MM.1S (cell line): Measurements from ENCODE around the gene TCTA.

Source experiments
- DNase-seq: peaks from one replicate; pipeline ENCODE4 v3.0.0-alpha.2; 2015
- H2AFZ ChIP-seq: fragments of 300-600 bp; sonication (generic); 2 replicates; pipeline ENCODE4 v1.6.0; 2016; ENCODE audit warnings: antibody characterized with exemption, low read length
- H3F3A ChIP-seq: fragments of 300-600 bp; sonication (generic); 2 replicates; pipeline ENCODE4 v1.6.1; 2016; ENCODE audit warnings: mild to moderate bottlenecking, antibody characterized with exemption, low read length, moderate library complexity, mixed read lengths; ENCODE audit not compliant: insufficient read depth
- H3K27ac ChIP-seq: fragments of 300-600 bp; sonication (generic); 2 replicates; pipeline ENCODE4 v1.5.1; 2016; ENCODE audit warnings: mild to moderate bottlenecking, low read length
- H3K27me3 ChIP-seq: fragments of 300-600 bp; sonication (generic); replicated peaks from 2 replicates; pipeline ENCODE4 v1.6.0; 2016; ENCODE audit warnings: low read length; ENCODE audit not compliant: insufficient read depth
- H3K36me3 ChIP-seq: fragments of 300-600 bp; sonication (generic); replicated peaks from 2 replicates; pipeline ENCODE4 v1.6.1; 2016; ENCODE audit warnings: mild to moderate bottlenecking, low read length, mixed read lengths; ENCODE audit not compliant: insufficient read depth
- H3K4me1 ChIP-seq: fragments of 300-600 bp; sonication (generic); 2 replicates; pipeline ENCODE4 v1.6.1; 2016; ENCODE audit warnings: low read length, mixed read lengths
- H3K4me2 ChIP-seq: fragments of 300-600 bp; sonication (generic); 2 replicates; pipeline ENCODE4 v1.6.0; 2016; ENCODE audit warnings: low read depth, low read length
- H3K4me3 ChIP-seq: fragments of 300-600 bp; sonication (generic); 2 replicates; pipeline ENCODE4 v1.5.1; 2016; ENCODE audit warnings: low read length, mixed read lengths
- H3K79me2 ChIP-seq: fragments of 300-600 bp; sonication (generic); 2 replicates; pipeline ENCODE4 v1.6.1; 2016; ENCODE audit warnings: mixed run types, low read length, mixed read lengths
- H3K9ac ChIP-seq: fragments of 300-600 bp; sonication (generic); 2 replicates; pipeline ENCODE4 v1.6.1; 2016; ENCODE audit warnings: low read length, mixed read lengths
- H3K9me2 ChIP-seq: fragments of 300-600 bp; sonication (generic); replicated peaks from 2 replicates; pipeline ENCODE4 v1.6.1; 2016; ENCODE audit warnings: mild to moderate bottlenecking, low read length, mixed read lengths; ENCODE audit not compliant: insufficient read depth
- H3K9me3 ChIP-seq: fragments of 300-600 bp; sonication (generic); replicated peaks from 2 replicates; pipeline ENCODE4 v1.6.1; 2016; ENCODE audit warnings: mild to moderate bottlenecking, low read length, mixed read lengths; ENCODE audit not compliant: insufficient read depth
- H4K20me1 ChIP-seq: fragments of 300-600 bp; sonication (generic); 2 replicates; pipeline ENCODE4 v1.6.1; 2016; ENCODE audit warnings: mild to moderate bottlenecking, low read length, moderate library complexity, mixed read lengths; ENCODE audit not compliant: insufficient read depth
- CTCF ChIP-seq: fragments of 300-600 bp; sonication (generic); IDR thresholded peaks from 2 replicates; pipeline ENCODE4 v1.5.1; 2016; ENCODE audit warnings: antibody characterized with exemption, low read length, mixed read lengths
- EZH2 ChIP-seq: fragments of 300-600 bp; sonication (generic); optimal IDR thresholded peaks from 2 replicates; pipeline ENCODE3; 2017; ENCODE audit warnings: low read depth, mild to moderate bottlenecking, antibody characterized with exemption, low read length, mixed read lengths
- EZH2phosphoT487 ChIP-seq: fragments of 300-600 bp; sonication (generic); IDR thresholded peaks from 2 replicates; pipeline ENCODE4 v1.6.1; 2018; ENCODE audit warnings: antibody characterized with exemption, low read length

The TCTA gene

GRCh38 chr3:49453621-49454020 lies 41.4 kb downstream of the TCTA start:
- Histone ChIP-seq H3K4me1 (0 out of 2 replicates have a peak, but pooled peaks cover 3% of the 10 kb centered on the region), H3K27ac (no peak overlapping the region), H3F3A (no peaks in the 10 kb centered on the region), H3K9me2 (no peaks in the 10 kb centered on the region), H3K4me3 (no peak overlapping the region), H3K36me3 (no peaks in the 10 kb centered on the region), H3K27me3 (no peaks in the 10 kb centered on the region), H3K9ac (no peak overlapping the region), H2AFZ (no peak overlapping the region), H4K20me1 (no peaks in the 10 kb centered on the region), H3K9me3 (no peaks in the 10 kb centered on the region), H3K4me2 (no peak overlapping the region), H3K79me2 (no peaks in the 10 kb centered on the region)
- DNase-seq = no peak
- TF ChIP-seq CTCF (no peak), EZH2phosphoT487 (no peak), EZH2 (no peak)

DNA sequence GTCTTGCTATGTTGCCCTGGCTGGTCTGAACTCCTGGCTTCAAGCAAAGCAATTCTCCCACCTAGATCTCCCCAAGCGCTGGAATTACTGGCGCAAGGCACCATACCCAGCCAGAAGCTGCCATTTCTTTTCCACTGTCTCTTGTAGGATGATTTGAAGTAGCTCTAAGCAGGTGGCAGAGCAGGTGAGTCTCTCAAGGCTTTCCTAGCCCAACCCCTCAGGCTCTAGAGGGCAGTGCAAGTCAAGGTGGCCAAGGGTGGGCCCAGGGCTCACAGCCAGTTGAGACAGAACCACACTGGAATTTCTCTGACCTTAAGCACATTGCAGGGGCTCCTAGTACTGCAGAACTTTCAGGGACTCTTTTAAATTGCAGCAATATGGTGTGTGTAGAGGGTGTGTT lies 42.2 kb downstream of the TCTA start:
- TF ChIP-seq CTCF = peak; percentile 18; the same call in 1 of the 2 replicates
- TF ChIP-seq EZH2 = no peak
- no peak for DNase-seq
- Histone ChIP-seq H3K79me2 (no peaks in the 10 kb centered on the region), H3K9me2 (no peaks in the 10 kb centered on the region), H3K9me3 (no peaks in the 10 kb centered on the region), H3K27ac (no peak overlapping the region), H3K9ac (no peak overlapping the region), H4K20me1 (no peaks in the 10 kb centered on the region), H3K4me3 (no peak overlapping the region), H3K4me2 (no peak overlapping the region), H3K4me1 (no peaks in the 10 kb centered on the region), H2AFZ (no peak overlapping the region), H3K27me3 (no peaks in the 10 kb centered on the region), H3K36me3 (no peaks in the 10 kb centered on the region), H3F3A (no peaks in the 10 kb centered on the region)

DNA sequence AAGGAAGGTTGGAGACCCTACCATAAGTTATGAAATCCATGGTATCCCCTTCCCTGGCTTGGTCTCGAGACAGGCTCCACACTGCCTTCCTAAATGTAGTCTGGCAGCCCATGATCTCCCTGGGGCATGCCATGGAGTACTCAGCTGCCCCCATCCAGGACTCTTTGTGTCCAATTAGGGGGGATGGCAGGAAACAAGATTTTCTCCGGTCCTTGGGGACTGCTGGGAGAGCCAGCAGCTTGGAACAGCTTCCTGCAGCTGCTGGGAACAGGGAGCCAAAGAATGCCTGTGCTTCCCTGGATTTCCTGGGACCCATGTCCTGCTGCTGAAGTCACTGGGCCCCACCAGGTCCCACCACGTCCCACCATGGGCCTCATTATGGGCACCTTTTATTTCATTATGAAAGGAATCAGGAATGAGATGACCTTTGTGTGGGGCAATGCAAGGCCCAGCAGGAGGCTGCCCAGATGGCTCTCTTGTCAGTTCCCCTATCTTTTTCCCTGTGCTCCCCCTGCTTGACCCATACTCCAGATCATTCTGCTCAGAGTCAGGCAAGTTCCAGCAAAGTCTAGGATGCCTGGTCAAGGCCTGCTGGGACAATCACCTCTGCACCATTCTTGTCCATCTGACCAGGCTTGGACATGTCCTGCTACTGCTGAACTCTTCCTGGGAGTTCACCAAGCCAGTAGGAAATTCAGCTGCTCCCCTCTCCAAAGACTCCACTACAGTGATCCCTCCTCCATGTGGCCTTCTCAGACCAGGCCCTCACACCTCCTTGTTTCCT lies 42.9 kb downstream of the TCTA start:
- no peaks in the 10 kb centered on the region for H3K36me3 ChIP-seq
- H3K27ac ChIP-seq = no peak overlapping the region
- H3K79me2 ChIP-seq = no peaks in the 10 kb centered on the region
- DNase-seq = no peak
- H3K9me2 ChIP-seq = no peaks in the 10 kb centered on the region
- no peaks in the 10 kb centered on the region for H3K9me3 ChIP-seq
- H3K4me2 ChIP-seq = no peak overlapping the region
- H4K20me1 ChIP-seq = no peaks in the 10 kb centered on the region
- H2AFZ ChIP-seq = no peak overlapping the region
- H3K27me3 ChIP-seq = no peaks in the 10 kb centered on the region
- H3K9ac ChIP-seq = no peak overlapping the region
- TF ChIP-seq EZH2phosphoT487 (no peak), EZH2 (no peak), CTCF (no peak)
- no peaks in the 10 kb centered on the region for H3K4me1 ChIP-seq
- no peaks in the 10 kb centered on the region for H3F3A ChIP-seq
- H3K4me3 ChIP-seq = no peak overlapping the region
